ENCODE results near the gene ADAM21. TPM values are rescaled to one million over a fixed set of nuclear protein-coding genes. Genes with fewer than 3 reads are reported as not detected.

ADAM21 gene
- total and polyA plus RNA-seq, 2 of the 13 experiments (the other 11 are each of a cell fraction or from before 2014, with no cell fraction given): 0.03 to 0.07 TPM

DNA sequence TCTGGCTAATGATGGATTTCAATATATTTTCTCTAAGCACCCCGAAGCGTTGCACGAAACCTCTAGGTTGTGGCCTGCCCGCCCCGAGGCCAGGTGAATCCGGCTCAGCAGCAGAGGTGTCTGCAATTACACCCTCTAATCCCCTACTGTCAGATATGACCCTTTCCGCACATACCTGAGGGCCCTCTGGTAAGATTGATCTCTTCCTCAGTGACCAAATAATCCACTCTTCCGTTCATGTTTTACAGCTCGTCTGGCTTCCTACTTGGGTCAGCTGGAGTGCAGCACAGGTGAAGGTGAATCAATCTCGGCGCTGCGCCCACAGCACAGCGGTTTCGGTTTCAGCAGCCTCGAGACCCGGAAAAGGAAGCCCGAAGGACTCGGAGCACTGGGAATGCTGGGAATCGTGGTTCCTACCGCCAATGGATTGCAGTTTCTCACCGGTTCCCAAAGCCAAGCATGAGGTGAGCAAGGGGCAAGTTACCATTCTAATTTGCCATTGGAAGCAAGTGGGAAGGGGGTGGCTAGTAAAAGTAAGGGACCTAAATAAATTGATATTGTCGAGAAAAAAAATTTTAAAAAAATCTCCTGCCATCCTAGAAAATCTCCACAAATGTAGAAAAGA lies 35.1 kb upstream of the ADAM21 start, which contains the start of gene SYNJ2BP (continued):
- TF ChIP-seq KLF9 (CRISPR knock-in tag; IDR thresholded peaks at IDR 0.05; ENCODE audit: low read depth) (no peak), FUBP1 (CRISPR knock-in tag; IDR thresholded peaks at IDR 0.05; ENCODE audit: borderline replicate concordance) (no peak), ZNF720 (CRISPR knock-in tag; IDR thresholded peaks at IDR 0.05) (no peak), ZNF777 (CRISPR knock-in tag; IDR thresholded peaks at IDR 0.05) (no peak), NBN (conservative IDR thresholded peaks at IDR 0.05) (no peak), ZNF280B (CRISPR knock-in tag; IDR thresholded peaks at IDR 0.05; ENCODE audit: borderline replicate concordance) (no peak), ZFX (CRISPR knock-in tag; IDR thresholded peaks at IDR 0.05; ENCODE audit: low read depth) (peak; percentile 80), JDP2 (CRISPR knock-in tag; IDR thresholded peaks at IDR 0.05; ENCODE audit: borderline replicate concordance) (no peak), ZNF746 (CRISPR knock-in tag; IDR thresholded peaks at IDR 0.05) (no peak), ZNF766 (CRISPR knock-in tag; IDR thresholded peaks at IDR 0.05; ENCODE audit: borderline replicate concordance) (no peak), ZNF562 (CRISPR knock-in tag; IDR thresholded peaks at IDR 0.05; ENCODE audit: borderline replicate concordance) (no peak), ELF1 (CRISPR knock-in tag; IDR thresholded peaks at IDR 0.05) (peak; percentile 87), DNMT1 (CRISPR knock-in tag; IDR thresholded peaks at IDR 0.05) (no peak), ZSCAN21 (CRISPR knock-in tag; IDR thresholded peaks at IDR 0.05; ENCODE audit: borderline replicate concordance) (0 out of 2 replicates have a peak, but pooled peaks have one; percentile 19), ZFY (CRISPR knock-in tag; IDR thresholded peaks at IDR 0.05) (peak; percentile 85), BCL3 (CRISPR knock-in tag; IDR thresholded peaks at IDR 0.05) (0 out of 2 replicates have a peak, but pooled peaks have one; percentile 29), RFXAP (CRISPR knock-in tag; IDR thresholded peaks at IDR 0.05; ENCODE audit: borderline replicate concordance) (0 out of 2 replicates have a peak, but pooled peaks have one; percentile 35), HES4 (CRISPR knock-in tag; IDR thresholded peaks at IDR 0.05; ENCODE audit: borderline replicate concordance) (0 out of 2 replicates have a peak, but pooled peaks have one; percentile 43), ZNF451 (CRISPR knock-in tag; IDR thresholded peaks at IDR 0.05) (no peak), TFDP1 (CRISPR knock-in tag; IDR thresholded peaks at IDR 0.05; ENCODE audit: borderline replicate concordance) (0 out of 2 replicates have a peak, but pooled peaks have one; percentile 32), GABPB1 (CRISPR knock-in tag; IDR thresholded peaks at IDR 0.05) (peak; percentile 97), PAWR (CRISPR knock-in tag; IDR thresholded peaks at IDR 0.05; ENCODE audit: borderline replicate concordance) (no peak)
- TF ChIP-seq, protein P1, sequence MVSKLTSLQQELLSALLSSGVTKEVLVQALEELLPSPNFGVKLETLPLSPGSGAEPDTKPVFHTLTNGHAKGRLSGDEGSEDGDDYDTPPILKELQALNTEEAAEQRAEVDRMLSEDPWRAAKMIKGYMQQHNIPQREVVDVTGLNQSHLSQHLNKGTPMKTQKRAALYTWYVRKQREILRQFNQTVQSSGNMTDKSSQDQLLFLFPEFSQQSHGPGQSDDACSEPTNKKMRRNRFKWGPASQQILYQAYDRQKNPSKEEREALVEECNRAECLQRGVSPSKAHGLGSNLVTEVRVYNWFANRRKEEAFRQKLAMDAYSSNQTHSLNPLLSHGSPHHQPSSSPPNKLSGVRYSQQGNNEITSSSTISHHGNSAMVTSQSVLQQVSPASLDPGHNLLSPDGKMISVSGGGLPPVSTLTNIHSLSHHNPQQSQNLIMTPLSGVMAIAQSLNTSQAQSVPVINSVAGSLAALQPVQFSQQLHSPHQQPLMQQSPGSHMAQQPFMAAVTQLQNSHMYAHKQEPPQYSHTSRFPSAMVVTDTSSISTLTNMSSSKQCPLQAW (CRISPR knock-in tag; IDR thresholded peaks at IDR 0.05): peak; percentile 47; the same call in 1 of the 2 replicates

Data from HepG2 (cell line).